Kidney capillary endothelial cell (primary cell): Measurements from ENCODE around the gene PLXNB2.
A peak's percentile ranks its signal among the peaks of the same experiment; 100 is the strongest.
"Not testable (repeated sequence)": the region's sequence is repeated elsewhere in the genome, so short reads cannot be mapped to it uniquely, and the experiment has no call there.

Experiments
- DNase-seq: peaks from one replicate; pipeline ENCODE4 v3.0.0-alpha.2; 2018; ENCODE audit warnings: low spot score

PLXNB2 gene

GRCh38 chr22:50280708-50281383 is 26.6 kb downstream of the PLXNB2 start:
- DNase-seq: no peak

GRCh38 chr22:50280022-50280707 is 27.3 kb downstream of the PLXNB2 start:
- DNase-seq: no peak

- no peak for DNase-seq
Observed at GRCh38 chr22:50278956-50279619, 28.4 kb downstream of the PLXNB2 start.

GRCh38 chr22:50278461-50278860 is 29.0 kb downstream of the PLXNB2 start:
- no peak for DNase-seq

- no peak for DNase-seq
Observed at GRCh38 chr22:50277761-50278160, 29.7 kb downstream of the PLXNB2 start.

- DNase-seq: no peak
Observed at GRCh38 chr22:50276143-50276542, 31.3 kb downstream of the PLXNB2 start.

- DNase-seq: no peak
Observed at GRCh38 chr22:50275181-50276055, 32.0 kb downstream of the PLXNB2 start.

GRCh38 chr22:50274771-50275170 is 32.7 kb downstream of the PLXNB2 start:
- DNase-seq: no peak

GRCh38 chr22:50274311-50274710 is 33.1 kb downstream of the PLXNB2 start:
- no peak for DNase-seq

GRCh38 chr22:50273781-50274180 is 33.7 kb downstream of the PLXNB2 start:
- DNase-seq: not testable (repeated sequence)

GRCh38 chr22:50273352-50273751 is 34.1 kb downstream of the PLXNB2 start:
- not testable (repeated sequence) for DNase-seq

- no peak for DNase-seq
Observed at GRCh38 chr22:50272044-50272802, 35.2 kb downstream of the PLXNB2 start.

- DNase-seq: peak; percentile 65
Observed at GRCh38 chr22:50271519-50271970, 35.9 kb downstream of the PLXNB2 start.

- peak; percentile 53 for DNase-seq
Observed at GRCh38 chr22:50270666-50271394, 36.6 kb downstream of the PLXNB2 start.

- no peak for DNase-seq
Observed at GRCh38 chr22:50269970-50270665, 37.3 kb downstream of the PLXNB2 start, which contains the start of gene MAPK11. TSS of gene MAPK11 (minus strand) at chr22:50270380. CDS start at chr22:50270292, 88 bp downstream.

- no peak for DNase-seq
Observed at GRCh38 chr22:50269573-50269969, 37.9 kb downstream of the PLXNB2 start.

GRCh38 chr22:50268655-50269113 is 38.8 kb downstream of the PLXNB2 start:
- DNase-seq: no peak

- DNase-seq: no peak
Observed at GRCh38 chr22:50267591-50268390, 39.7 kb downstream of the PLXNB2 start.

GRCh38 chr22:50266994-50267393 is 40.5 kb downstream of the PLXNB2 start:
- DNase-seq: no peak
